Large intestine (tissue), 3 donors: ENCODE results near the gene TEX2. TPM values are rescaled to one million over a fixed set of nuclear protein-coding genes. Genes with fewer than 3 reads are reported as not detected.

Source experiments
- DNase-seq, 2 donors: peaks; one replicate each; pipeline versions ENCODE4 v3.0.0 to v3.0.0-alpha.2; 2013
- H3K27ac ChIP-seq: one replicate; pipeline ENCODE4 v1.5.1; 2013; ENCODE audit warnings: low read length
- H3K27me3 ChIP-seq: 2 replicates; pipeline ENCODE4 v1.6.1; 2013; ENCODE audit warnings: low read length; ENCODE audit not compliant: control insufficient read depth, insufficient read depth
- H3K36me3 ChIP-seq: 2 replicates; pipeline ENCODE4 v1.6.1; 2013; ENCODE audit warnings: low read length; ENCODE audit not compliant: control insufficient read depth, insufficient read depth
- H3K4me1 ChIP-seq: one replicate; pipeline ENCODE4 v1.6.1; 2013; ENCODE audit warnings: low read length; ENCODE audit not compliant: control insufficient read depth, insufficient read depth
- H3K4me3 ChIP-seq: one replicate; pipeline ENCODE4 v1.5.1; 2013; ENCODE audit warnings: low read length
- H3K9me3 ChIP-seq: one replicate; pipeline ENCODE4 v1.6.1; 2013; ENCODE audit warnings: mild to moderate bottlenecking, low read depth, low read length, moderate library complexity; ENCODE audit not compliant: control insufficient read depth
- WGBS: methylation state at CpG from one replicate; pipeline ENCODE4 v1.1.5; 2013; ENCODE audit warnings: low lambda C conversion rate; ENCODE audit not compliant: insufficient coverage; 5-methylcytosine and 5-hydroxymethylcytosine counted together
- polyA plus RNA-seq: library from polyadenylated mRNA; unstranded; fragments of 120-200 nt; gene quantifications from one replicate; pipeline ENCODE4 v1.2.1, GENCODE V29; 2013

TEX2 gene
- polyA plus RNA-seq, 1 donor, result 37.2 TPM

DNA sequence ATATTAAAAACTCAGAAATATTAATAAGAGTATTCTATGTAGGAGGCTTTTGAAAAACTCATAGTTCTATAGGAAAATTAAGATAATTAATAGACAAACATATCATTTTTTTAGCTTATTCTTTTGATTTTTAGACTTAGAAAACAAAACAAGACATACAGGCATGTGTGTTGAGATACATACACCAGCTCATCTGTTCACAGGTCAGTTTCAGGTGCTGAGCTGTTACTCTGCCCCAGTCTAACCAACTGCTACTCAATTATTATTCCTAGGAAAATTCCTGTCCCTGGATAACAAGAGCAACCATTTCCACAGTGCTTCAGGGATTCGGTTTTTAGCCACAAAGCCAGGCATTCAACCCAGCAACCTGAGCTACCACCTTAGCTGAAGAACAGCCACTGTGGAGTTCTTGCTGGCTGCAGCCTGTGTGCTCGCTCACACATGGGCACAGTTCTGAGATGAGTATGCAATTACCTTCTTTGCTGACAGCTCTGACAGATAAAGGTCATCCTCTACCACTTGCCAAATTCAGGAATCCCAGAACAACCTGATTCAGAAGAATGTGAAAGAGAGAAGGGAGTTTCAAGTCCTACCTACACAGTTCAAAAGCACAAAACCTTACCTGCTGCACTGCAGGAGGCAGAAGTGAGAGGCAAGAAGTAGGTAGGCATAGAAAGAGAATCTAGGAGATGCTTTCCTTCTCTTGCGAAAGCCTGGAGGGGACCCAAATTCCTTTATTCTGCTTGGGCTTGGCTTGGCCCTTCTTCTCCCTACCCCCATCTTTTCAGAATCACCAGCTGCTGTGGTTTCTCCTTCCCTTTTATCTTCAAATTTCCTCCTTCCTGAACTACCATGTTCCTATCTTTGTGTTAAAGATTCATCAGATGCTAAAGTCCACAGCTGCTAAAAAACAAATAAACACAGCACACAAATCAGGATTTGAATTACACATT, 62.7 kb downstream of the TEX2 start:
- Histone ChIP-seq H3K4me1 (peaks cover 21% of the 10 kb centered on the region), H3K27ac (peak overlapping the region; percentile 68), H3K36me3 (no peaks in the 10 kb centered on the region), H3K27me3 (no peaks in the 10 kb centered on the region), H3K9me3 (no peaks in the 10 kb centered on the region), H3K4me3 (no peak overlapping the region)
- peak in 1 of 2 donors; percentile 56 for DNase-seq
- no CpG with 5 or more reads among the region's 3 CpGs for WGBS

DNA sequence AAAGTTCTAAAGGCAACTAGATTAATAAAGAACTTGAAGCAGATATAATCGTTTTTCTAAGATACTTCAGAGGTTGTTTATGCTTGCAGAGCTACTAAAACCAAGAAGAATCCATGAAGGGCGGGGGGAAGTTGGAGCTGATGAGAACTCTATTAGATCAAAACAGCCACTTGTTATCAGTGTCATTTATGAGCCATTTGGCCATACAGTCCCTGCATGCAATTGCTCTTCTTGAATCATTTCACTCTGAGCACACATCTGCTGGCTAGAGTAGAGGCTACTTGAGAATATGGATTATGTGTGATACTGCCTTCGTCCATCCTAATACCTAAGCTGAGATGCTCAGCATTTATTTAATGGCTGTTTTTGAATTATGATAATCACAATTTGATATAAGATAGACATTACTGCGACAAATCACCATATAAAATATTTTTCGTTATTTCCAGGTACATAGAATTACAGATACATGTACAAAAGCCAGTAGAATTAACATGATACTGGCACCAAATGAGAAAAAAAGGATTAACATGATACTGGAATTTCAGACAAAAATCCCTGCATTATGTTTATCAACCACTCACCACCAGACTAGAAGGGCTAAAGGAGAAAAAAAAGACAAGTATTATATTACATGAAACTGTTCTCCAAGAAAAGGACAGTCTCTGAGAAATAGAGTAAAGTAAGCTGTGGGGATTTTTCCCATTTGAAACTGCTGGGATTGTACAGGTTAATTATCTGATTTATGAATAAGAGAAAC, 64.5 kb downstream of the TEX2 start:
- peaks cover 5% of the 10 kb centered on the region for H3K36me3 ChIP-seq
- no peak overlapping the region for H3K27ac ChIP-seq
- no peaks in the 10 kb centered on the region for H3K27me3 ChIP-seq
- 100% methylated on average over 2 of the region's 5 CpGs for WGBS
- peaks cover 21% of the 10 kb centered on the region for H3K4me1 ChIP-seq
- no peak overlapping the region for H3K4me3 ChIP-seq
- no peaks in the 10 kb centered on the region for H3K9me3 ChIP-seq
- DNase-seq, result no peak

DNA sequence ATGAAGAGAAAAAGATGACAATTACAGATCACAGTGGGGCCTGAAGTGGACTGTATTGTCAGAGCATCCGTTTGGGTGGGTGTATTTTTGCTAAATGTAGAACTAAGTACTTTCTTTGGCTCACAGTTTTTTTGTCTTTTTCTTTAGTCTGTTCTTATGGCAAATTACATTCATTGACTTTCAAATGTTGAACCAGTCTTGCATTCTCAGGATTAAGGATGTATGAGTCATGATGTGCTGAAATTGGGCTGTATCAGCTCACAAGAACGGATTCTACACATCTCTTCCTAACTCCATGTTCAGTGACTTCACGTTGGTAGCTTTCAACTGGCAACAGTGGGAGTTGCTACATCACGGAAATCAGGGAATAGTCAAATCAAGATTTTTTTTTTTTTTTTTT, 66.5 kb downstream of the TEX2 start:
- H3K36me3 ChIP-seq, result peaks cover 21% of the 10 kb centered on the region
- DNase-seq, result no peak
- H3K4me3 ChIP-seq, result no peak overlapping the region

DNA sequence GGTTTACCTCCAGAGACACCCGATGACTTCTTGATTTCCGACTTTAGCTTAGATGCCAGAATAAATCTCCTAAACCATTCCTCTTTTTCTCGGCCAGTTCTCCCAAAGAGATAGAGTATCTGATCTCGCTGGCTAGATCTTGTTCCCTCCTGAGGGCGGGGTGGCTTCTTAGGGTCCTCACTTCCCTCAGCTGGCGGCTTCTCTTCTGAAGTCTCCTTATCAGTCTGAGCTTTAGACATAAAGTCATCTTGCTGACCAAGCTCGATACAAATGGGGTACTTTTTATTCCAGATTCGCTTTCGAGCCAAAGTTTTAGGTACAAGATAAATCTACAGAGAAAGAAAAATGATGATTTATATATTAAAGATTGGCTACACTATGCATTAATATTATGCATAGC, 69.5 kb downstream of the TEX2 start:
- Histone ChIP-seq H3K9me3 (no peaks in the 10 kb centered on the region), H3K27me3 (no peaks in the 10 kb centered on the region), H3K4me3 (no peak overlapping the region), H3K4me1 (peaks cover 4% of the 10 kb centered on the region), H3K27ac (no peak overlapping the region), H3K36me3 (peaks cover 27% of the 10 kb centered on the region)
- no peak for DNase-seq
- WGBS, result no CpG with 5 or more reads among the region's 9 CpGs

More for the DNA sequence above, 66.5 kb downstream of the TEX2 start:
- no peaks in the 10 kb centered on the region for H3K9me3 ChIP-seq
- no peak overlapping the region for H3K27ac ChIP-seq
- no CpG with 5 or more reads among the region's 4 CpGs for WGBS
- no peaks in the 10 kb centered on the region for H3K27me3 ChIP-seq
- peaks cover 21% of the 10 kb centered on the region for H3K4me1 ChIP-seq

DNA sequence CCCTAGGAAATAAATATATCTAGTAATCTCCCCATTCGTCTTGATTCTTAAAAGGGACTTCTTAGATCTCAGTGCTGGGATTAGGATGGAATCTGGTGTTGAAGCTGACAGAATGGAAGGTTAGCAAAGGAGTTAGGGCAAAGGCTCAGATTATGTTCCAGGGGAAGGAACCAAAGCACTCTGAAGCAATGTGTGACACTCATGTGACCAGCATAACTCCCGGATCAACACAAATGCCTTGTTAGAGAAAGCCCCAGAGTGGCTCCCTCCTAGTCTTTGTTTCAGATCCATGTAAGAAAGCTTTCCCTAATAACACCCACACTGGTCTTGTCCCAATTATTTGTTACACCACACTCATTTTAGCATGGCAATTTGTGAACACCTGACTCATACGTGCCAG, 70.5 kb downstream of the TEX2 start:
- Histone ChIP-seq H3K27me3 (no peaks in the 10 kb centered on the region), H3K4me3 (no peak overlapping the region), H3K36me3 (peaks cover 32% of the 10 kb centered on the region), H3K4me1 (peaks cover 5% of the 10 kb centered on the region), H3K27ac (peak overlapping the region; percentile 49), H3K9me3 (no peaks in the 10 kb centered on the region)
- DNase-seq, result peak in 1 of 2 donors; percentile 62
- no CpG with 5 or more reads among the region's 3 CpGs for WGBS

DNA sequence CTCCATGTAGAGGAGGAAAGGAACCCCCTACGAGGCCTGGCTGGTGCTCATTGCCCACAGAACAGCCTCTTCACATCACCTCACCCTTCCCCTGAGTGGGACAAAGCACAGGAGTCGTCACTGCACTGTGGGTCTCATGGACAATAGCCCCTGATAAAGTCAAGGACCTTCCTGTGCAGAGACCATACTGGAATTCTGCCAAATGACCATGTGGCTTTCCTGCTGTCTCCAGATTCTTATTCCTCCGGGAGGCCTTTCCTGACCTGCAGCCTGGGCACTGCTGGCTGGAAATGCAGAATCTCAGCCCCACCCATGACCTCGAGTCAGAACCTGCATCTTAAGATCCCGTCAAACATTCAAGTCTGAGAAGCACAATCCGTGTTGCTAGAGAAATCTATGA, 72.6 kb downstream of the TEX2 start:
- no CpG with 5 or more reads among the region's 6 CpGs for WGBS
- no peaks in the 10 kb centered on the region for H3K27me3 ChIP-seq
- no peak overlapping the region for H3K4me3 ChIP-seq
- H3K9me3 ChIP-seq, result no peaks in the 10 kb centered on the region
- no peak for DNase-seq
- peaks cover 35% of the 10 kb centered on the region for H3K36me3 ChIP-seq
- no peak overlapping the region for H3K27ac ChIP-seq
- peaks cover 23% of the 10 kb centered on the region for H3K4me1 ChIP-seq

DNA sequence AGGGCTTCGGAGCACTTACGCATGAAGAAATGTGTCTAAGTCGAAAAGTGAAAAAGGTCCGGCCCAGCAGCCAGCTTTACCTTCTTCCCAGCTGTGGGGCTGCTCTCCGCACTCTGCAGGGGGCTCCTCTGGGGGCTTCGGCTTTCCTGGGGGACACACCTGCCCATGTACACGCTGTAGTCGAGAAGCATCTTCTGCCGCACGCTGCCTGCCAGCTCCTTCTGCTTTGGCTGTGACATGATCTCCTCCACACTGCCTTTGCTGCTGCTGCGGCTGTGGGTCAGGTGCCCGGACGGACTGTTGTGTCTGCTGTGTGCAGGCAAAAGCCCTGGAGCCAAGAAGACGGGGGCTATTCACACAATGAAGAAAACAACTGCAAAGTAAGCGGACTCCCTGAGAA, 75.0 kb downstream of the TEX2 start:
- Histone ChIP-seq H3K36me3 (peaks cover 26% of the 10 kb centered on the region), H3K4me1 (peaks cover 23% of the 10 kb centered on the region), H3K9me3 (no peaks in the 10 kb centered on the region), H3K27ac (no peak overlapping the region), H3K27me3 (no peaks in the 10 kb centered on the region), H3K4me3 (no peak overlapping the region)
- DNase-seq, result no peak
- WGBS, result 100% methylated on average over 1 of the region's 15 CpGs

DNA sequence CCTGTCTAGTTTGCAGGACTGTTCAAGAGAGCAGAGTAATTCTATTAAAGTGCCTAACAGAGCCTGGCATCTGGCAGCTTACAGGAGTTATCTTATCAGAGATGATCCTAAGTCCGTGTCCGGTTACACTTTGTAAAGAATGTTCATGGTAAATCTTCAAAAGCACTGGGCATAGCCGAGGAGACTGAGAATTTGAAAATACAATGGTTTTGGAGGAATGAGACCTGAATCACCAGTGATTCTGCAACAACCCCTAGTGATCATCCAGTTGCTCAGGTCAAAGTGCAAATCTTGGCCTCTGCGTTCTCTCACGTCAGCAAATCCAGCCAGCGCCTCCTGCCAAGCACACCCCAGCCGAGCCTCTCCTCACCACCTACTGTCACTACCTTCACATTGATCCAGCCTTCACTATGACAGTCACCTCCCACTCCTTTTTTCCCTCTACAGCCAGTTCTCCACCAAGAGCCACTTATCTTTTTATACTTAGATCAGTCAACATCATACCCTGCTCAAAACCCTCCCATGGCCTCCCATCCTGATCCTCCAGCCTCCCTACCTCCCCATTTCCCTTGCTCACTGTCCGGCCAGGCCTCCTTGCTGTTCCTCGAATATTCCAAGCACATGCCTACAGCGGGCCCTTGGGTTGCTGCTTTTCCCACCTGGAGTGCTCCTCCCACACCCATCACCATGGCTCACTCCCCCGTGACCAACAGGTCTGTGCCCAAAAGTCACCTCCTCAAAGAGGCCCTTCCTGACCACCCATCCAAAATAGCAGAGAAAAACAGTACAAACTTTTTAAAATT, 75.8 kb downstream of the TEX2 start:
- DNase-seq, result peak; percentile 74 to 87

DNA sequence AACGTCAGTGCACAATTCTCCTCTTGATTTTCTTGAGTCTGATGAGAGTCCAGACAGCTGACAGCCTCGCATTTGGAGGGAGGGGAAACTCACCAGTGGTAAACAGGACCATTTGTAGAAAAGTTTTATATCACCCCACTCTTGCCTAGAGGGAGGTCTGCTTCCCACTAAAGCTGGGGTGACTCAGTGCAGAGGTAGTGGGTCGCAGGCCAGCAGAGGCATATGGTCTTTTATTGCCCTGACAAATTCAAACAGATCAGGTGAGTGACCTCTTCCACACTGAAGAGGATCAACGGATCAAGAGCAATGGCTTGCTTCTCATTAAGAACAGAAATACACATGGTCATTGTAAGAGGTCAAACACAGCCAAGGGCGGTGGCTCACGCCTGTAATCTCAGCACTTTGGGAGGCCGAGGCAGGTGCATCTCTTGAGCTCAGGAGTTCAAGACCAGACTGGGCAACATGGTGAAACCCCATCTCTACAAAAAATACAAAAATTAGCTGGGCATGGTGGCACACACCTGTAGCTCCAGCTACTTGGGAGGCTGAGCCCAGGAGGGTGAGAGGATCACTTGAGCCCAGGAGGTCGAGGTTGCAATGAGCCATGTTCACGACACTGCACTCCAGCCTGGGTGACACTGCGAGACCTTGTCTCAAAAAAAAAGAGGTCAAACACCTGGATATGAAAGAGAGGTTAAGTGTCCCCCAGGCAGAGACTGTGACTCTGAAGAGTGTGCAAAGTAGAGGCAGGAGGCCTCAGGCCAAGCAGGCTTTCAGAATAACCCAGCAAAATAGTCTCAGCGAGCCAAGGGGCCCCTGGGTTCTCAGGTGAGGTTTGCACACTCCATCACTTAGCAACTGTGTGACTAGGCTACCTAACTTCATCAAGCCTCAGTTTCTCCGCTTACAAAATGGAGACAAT, 76.6 kb downstream of the TEX2 start:
- H3K4me3 ChIP-seq, result no peak overlapping the region
- H3K27ac ChIP-seq, result peak overlapping the region; percentile 80
- WGBS, result no CpG with 5 or more reads among the region's 12 CpGs
- DNase-seq, result no peak
- peaks cover 19% of the 10 kb centered on the region for H3K4me1 ChIP-seq
- peaks cover 14% of the 10 kb centered on the region for H3K36me3 ChIP-seq
- H3K9me3 ChIP-seq, result no peaks in the 10 kb centered on the region
- no peaks in the 10 kb centered on the region for H3K27me3 ChIP-seq

More for the DNA sequence above, 75.8 kb downstream of the TEX2 start:
- Histone ChIP-seq H3K27me3 (no peaks in the 10 kb centered on the region), H3K4me3 (no peak overlapping the region), H3K27ac (peak overlapping the region; percentile 80), H3K4me1 (peaks cover 19% of the 10 kb centered on the region), H3K36me3 (peaks cover 20% of the 10 kb centered on the region), H3K9me3 (no peaks in the 10 kb centered on the region)
- WGBS, result no CpG with 5 or more reads among the region's 11 CpGs
